Measurements from ENCODE around the gene PCDH9. TPM values are rescaled to one million over a fixed set of nuclear protein-coding genes. Genes with fewer than 3 reads are reported as not detected.

The PCDH9 gene
- total and polyA plus RNA-seq, 2 experiments from 2014 or later = 0.31 to 0.52 TPM

DNA sequence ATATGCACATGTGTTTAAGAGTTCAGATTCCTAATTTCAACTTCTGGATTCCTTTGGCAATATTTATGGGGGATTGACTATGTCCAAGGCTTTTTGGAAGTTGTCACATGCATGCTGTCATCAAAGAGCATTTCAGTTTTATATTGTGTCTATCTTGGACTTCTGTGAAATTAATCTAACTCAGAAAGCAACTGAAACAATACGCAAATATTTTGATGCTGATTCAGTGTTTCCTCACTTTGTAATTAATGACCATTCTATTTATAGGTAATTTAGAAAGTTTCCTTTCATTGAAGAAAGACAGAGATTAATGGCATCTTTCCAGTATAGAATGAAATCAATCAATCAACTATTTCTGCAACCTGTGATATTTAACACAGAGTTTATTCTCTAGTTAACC is 550.1 kb downstream of the PCDH9 start (continued):
- TF ChIP-seq, protein P1, sequence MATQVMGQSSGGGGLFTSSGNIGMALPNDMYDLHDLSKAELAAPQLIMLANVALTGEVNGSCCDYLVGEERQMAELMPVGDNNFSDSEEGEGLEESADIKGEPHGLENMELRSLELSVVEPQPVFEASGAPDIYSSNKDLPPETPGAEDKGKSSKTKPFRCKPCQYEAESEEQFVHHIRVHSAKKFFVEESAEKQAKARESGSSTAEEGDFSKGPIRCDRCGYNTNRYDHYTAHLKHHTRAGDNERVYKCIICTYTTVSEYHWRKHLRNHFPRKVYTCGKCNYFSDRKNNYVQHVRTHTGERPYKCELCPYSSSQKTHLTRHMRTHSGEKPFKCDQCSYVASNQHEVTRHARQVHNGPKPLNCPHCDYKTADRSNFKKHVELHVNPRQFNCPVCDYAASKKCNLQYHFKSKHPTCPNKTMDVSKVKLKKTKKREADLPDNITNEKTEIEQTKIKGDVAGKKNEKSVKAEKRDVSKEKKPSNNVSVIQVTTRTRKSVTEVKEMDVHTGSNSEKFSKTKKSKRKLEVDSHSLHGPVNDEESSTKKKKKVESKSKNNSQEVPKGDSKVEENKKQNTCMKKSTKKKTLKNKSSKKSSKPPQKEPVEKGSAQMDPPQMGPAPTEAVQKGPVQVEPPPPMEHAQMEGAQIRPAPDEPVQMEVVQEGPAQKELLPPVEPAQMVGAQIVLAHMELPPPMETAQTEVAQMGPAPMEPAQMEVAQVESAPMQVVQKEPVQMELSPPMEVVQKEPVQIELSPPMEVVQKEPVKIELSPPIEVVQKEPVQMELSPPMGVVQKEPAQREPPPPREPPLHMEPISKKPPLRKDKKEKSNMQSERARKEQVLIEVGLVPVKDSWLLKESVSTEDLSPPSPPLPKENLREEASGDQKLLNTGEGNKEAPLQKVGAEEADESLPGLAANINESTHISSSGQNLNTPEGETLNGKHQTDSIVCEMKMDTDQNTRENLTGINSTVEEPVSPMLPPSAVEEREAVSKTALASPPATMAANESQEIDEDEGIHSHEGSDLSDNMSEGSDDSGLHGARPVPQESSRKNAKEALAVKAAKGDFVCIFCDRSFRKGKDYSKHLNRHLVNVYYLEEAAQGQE (IDR thresholded peaks at IDR 0.05; ENCODE audit: unreplicated experiment) = no peak

DNA sequence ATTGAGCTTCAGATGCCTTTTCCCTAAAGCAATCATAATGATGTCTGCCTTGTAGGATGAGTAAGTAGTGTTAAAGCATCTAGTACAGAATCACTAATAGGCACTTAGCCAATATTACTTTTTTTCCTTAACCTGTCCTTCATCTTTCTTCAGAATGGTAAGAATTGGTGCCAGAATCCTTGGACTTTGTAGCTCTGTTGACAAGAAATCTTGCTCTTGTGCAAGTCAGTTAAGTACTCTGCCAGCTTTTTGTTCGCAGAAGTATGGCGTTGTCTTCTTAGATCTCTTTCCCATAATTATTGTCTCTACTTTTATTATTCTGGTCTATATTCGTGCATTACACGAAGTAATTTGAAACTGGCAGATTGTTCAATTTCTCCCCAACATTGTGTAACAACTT is 554.5 kb downstream of the PCDH9 start:
- no peak for DNase-seq (ENCODE audit: low spot score)
- Mint-ChIP-seq H3K9me3 (peaks cover 3% of the 10 kb centered on the region; the same call in 1 of the 3 replicates), H3K4me3 (no peak overlapping the region), H3K4me1 (no peaks in the 10 kb centered on the region), H3K27me3 (ENCODE audit: insufficient read depth, low read depth, poor library complexity) (peaks cover 2% of the 10 kb centered on the region), H3K36me3 (ENCODE audit: low read depth) (peaks cover 4% of the 10 kb centered on the region; the same call in 1 of the 3 replicates), H3K27ac (no peak overlapping the region)
- Histone ChIP-seq H3F3A (replicated peaks; ENCODE audit: low read depth) (no peaks in the 10 kb centered on the region), H3K27ac (ENCODE audit: low read depth) (no peak overlapping the region), H2AFZ (no peak overlapping the region), H3K27me3 (ENCODE audit: insufficient read depth) (no peaks in the 10 kb centered on the region), H3K4me1 (ENCODE audit: insufficient read depth) (no peaks in the 10 kb centered on the region), H3K9me2 (ENCODE audit: insufficient read depth) (no peaks in the 10 kb centered on the region), H4K20me1 (replicated peaks; ENCODE audit: insufficient read depth) (no peaks in the 10 kb centered on the region), H3K79me2 (replicated peaks; ENCODE audit: insufficient read depth) (no peaks in the 10 kb centered on the region), H3K36me3 (ENCODE audit: insufficient read depth) (no peaks in the 10 kb centered on the region), H3K4me3 (no peak overlapping the region), H3K4me2 (no peak overlapping the region)
- no peak for ATAC-seq
- no peak for TF ChIP-seq EZH2phosphoT487 (IDR thresholded peaks at IDR 0.05; ENCODE audit: unreplicated experiment)
- no peak for TF ChIP-seq ZNF331 (CRISPR knock-in tag; IDR thresholded peaks at IDR 0.05; ENCODE audit: low read depth)
- TF ChIP-seq, protein P2, sequence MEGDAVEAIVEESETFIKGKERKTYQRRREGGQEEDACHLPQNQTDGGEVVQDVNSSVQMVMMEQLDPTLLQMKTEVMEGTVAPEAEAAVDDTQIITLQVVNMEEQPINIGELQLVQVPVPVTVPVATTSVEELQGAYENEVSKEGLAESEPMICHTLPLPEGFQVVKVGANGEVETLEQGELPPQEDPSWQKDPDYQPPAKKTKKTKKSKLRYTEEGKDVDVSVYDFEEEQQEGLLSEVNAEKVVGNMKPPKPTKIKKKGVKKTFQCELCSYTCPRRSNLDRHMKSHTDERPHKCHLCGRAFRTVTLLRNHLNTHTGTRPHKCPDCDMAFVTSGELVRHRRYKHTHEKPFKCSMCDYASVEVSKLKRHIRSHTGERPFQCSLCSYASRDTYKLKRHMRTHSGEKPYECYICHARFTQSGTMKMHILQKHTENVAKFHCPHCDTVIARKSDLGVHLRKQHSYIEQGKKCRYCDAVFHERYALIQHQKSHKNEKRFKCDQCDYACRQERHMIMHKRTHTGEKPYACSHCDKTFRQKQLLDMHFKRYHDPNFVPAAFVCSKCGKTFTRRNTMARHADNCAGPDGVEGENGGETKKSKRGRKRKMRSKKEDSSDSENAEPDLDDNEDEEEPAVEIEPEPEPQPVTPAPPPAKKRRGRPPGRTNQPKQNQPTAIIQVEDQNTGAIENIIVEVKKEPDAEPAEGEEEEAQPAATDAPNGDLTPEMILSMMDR (conservative IDR thresholded peaks at IDR 0.05; ENCODE audit: low read depth in 2 of 2) = no peak
- TF ChIP-seq, protein P3, sequence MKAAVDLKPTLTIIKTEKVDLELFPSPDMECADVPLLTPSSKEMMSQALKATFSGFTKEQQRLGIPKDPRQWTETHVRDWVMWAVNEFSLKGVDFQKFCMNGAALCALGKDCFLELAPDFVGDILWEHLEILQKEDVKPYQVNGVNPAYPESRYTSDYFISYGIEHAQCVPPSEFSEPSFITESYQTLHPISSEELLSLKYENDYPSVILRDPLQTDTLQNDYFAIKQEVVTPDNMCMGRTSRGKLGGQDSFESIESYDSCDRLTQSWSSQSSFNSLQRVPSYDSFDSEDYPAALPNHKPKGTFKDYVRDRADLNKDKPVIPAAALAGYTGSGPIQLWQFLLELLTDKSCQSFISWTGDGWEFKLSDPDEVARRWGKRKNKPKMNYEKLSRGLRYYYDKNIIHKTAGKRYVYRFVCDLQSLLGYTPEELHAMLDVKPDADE (IDR thresholded peaks at IDR 0.05) = no peak
- TF ChIP-seq ZNF114 (CRISPR knock-in tag; IDR thresholded peaks at IDR 0.05) = no peak
- no peak for TF ChIP-seq JUNB (IDR thresholded peaks at IDR 0.05; ENCODE audit: unreplicated experiment)
- no peak for TF ChIP-seq EZH2 (IDR thresholded peaks at IDR 0.05; ENCODE audit: low read depth, unreplicated experiment)
- no peak for TF ChIP-seq ZNF462 (CRISPR knock-in tag; IDR thresholded peaks at IDR 0.05)

Measured in GM23338 (cell line).